Esophagus squamous epithelium (tissue), 4 donors: ENCODE measurements around the gene GALNT2.

Experiments
- POLR2A ChIP-seq, 4 donors: fragments of 450-650 bp; IDR thresholded peaks; one replicate each; pipeline ENCODE4 v1.6.1; 2017; ENCODE audit warnings: antibody characterized with exemption in 4 of 4, mild to moderate bottlenecking in 4 of 4, moderate library complexity in 3 of 4
- TF ChIP-seq, protein P1 (sequence below), 6 experiments: fragments of 450-650 bp in 4 of 6; fragments of 200-600 bp in 2 of 6; sonication (generic) in 2 of 6; IDR thresholded peaks; one replicate each; pipeline ENCODE4 v1.5.1; 2016 to 2019; ENCODE audit warnings: antibody characterized with exemption in 6 of 6, mild to moderate bottlenecking in 4 of 6, moderate library complexity in 4 of 6

GRCh38 chr1:230081751-230082150 is 14.7 kb downstream of the GALNT2 start:
- TF ChIP-seq, protein P1, sequence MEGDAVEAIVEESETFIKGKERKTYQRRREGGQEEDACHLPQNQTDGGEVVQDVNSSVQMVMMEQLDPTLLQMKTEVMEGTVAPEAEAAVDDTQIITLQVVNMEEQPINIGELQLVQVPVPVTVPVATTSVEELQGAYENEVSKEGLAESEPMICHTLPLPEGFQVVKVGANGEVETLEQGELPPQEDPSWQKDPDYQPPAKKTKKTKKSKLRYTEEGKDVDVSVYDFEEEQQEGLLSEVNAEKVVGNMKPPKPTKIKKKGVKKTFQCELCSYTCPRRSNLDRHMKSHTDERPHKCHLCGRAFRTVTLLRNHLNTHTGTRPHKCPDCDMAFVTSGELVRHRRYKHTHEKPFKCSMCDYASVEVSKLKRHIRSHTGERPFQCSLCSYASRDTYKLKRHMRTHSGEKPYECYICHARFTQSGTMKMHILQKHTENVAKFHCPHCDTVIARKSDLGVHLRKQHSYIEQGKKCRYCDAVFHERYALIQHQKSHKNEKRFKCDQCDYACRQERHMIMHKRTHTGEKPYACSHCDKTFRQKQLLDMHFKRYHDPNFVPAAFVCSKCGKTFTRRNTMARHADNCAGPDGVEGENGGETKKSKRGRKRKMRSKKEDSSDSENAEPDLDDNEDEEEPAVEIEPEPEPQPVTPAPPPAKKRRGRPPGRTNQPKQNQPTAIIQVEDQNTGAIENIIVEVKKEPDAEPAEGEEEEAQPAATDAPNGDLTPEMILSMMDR (IDR thresholded peaks at IDR 0.05) = no peak
- no peak for TF ChIP-seq POLR2A (IDR thresholded peaks at IDR 0.05)
